Breast epithelium (tissue), 3 donors: ENCODE data around the gene NDUFB10.

ENCODE experiments used
- POLR2A ChIP-seq: fragments of 450-650 bp; IDR thresholded peaks from one replicate; pipeline ENCODE4 v1.6.1; 2016; ENCODE audit warnings: antibody characterized with exemption, mild to moderate bottlenecking, moderate library complexity
- POLR2AphosphoS5 ChIP-seq, 3 donors: sonication (generic); formaldehyde crosslinking; IDR thresholded peaks; one replicate each; pipeline ENCODE4 v1.6.1; 2017; ENCODE audit warnings: antibody characterized with exemption in 3 of 3
- TF ChIP-seq, protein P1 (sequence below), 3 donors: fragments of 450-650 bp; IDR thresholded peaks; one replicate each; pipeline ENCODE4 v1.5.1; 2016 to 2017; ENCODE audit warnings: antibody characterized with exemption in 3 of 3, mild to moderate bottlenecking in 3 of 3, moderate library complexity in 3 of 3

DNA sequence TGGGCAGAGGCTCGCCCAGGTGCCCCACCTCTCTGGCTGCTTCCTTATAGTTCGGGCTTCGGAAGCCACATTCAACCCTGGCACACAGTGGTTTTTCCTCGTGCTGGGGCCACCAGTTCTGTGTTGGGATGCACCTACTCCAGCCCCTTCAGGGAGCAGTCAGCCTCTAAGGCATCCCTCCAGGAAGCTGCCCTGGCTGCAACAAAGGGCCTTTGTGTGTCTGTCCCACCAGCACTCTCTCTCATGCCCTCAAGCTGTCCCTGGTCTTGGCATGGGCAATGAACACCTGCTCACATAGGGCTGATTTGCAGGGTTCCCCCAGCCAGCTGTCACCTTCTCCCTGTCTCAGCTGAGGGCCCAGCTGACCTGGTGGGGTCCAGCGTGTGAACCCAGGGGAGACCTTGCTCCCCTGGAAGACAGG lies 22.7 kb downstream of the NDUFB10 start:
- no peak for TF ChIP-seq POLR2AphosphoS5 (IDR thresholded peaks at IDR 0.05)
- TF ChIP-seq, protein P1, sequence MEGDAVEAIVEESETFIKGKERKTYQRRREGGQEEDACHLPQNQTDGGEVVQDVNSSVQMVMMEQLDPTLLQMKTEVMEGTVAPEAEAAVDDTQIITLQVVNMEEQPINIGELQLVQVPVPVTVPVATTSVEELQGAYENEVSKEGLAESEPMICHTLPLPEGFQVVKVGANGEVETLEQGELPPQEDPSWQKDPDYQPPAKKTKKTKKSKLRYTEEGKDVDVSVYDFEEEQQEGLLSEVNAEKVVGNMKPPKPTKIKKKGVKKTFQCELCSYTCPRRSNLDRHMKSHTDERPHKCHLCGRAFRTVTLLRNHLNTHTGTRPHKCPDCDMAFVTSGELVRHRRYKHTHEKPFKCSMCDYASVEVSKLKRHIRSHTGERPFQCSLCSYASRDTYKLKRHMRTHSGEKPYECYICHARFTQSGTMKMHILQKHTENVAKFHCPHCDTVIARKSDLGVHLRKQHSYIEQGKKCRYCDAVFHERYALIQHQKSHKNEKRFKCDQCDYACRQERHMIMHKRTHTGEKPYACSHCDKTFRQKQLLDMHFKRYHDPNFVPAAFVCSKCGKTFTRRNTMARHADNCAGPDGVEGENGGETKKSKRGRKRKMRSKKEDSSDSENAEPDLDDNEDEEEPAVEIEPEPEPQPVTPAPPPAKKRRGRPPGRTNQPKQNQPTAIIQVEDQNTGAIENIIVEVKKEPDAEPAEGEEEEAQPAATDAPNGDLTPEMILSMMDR (IDR thresholded peaks at IDR 0.05): no peak
- no peak for TF ChIP-seq POLR2A
